ENCODE measurements around the gene CFAP299.

DNA sequence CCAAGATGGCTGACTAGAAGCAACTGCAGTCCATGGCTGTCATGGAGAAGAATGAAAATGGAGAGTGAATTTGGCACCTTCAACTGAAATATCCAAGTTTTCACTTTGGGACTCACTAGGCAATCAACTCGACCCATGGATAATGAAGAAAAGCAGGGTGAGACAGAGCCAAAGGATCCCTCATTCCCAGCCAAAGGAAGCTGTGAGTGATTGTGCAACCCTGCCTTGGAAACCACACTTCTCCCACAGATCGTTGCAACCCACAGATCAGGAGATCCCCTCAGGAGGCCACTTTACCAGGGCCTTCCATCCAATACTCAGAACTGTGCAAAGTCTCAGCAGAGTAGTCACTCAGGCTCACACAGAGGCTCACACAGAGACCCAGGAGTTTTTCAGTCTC is 4.5 kb downstream of the CFAP299 start:
- TF ChIP-seq, protein P1, sequence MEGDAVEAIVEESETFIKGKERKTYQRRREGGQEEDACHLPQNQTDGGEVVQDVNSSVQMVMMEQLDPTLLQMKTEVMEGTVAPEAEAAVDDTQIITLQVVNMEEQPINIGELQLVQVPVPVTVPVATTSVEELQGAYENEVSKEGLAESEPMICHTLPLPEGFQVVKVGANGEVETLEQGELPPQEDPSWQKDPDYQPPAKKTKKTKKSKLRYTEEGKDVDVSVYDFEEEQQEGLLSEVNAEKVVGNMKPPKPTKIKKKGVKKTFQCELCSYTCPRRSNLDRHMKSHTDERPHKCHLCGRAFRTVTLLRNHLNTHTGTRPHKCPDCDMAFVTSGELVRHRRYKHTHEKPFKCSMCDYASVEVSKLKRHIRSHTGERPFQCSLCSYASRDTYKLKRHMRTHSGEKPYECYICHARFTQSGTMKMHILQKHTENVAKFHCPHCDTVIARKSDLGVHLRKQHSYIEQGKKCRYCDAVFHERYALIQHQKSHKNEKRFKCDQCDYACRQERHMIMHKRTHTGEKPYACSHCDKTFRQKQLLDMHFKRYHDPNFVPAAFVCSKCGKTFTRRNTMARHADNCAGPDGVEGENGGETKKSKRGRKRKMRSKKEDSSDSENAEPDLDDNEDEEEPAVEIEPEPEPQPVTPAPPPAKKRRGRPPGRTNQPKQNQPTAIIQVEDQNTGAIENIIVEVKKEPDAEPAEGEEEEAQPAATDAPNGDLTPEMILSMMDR (IDR thresholded peaks at IDR 0.05): no peak
- TF ChIP-seq POLR2A (IDR thresholded peaks at IDR 0.05): no peak
